HG03060 (cell line): ENCODE measurements around the gene UNC119.

Experiments
- ATAC-seq: cut with Tn5 transposase; IDR thresholded peaks from one replicate; pipeline ENCODE4 v1.9.1; 2021; ENCODE audit warnings: low read depth, moderate number of reproducible peaks; ENCODE audit not compliant: unreplicated experiment

Gene UNC119

DNA sequence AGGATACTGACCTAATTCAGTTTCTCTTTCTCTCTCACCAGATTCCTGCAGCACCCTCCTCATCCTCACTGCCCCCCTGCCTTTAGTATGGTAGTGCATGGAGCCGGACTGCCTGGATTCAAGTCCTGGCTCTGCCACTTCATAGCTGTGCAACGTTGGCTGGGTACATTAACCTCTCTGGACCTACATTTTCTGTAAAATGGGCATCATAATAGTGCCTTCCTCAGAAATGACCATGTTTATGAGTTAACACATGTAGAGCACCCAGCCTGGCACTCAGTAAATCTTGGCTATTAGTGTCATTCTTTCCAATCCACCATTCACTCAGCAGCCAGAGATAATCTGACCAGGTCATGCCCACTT, 7.3 kb downstream of the UNC119 start:
- no peak for ATAC-seq

DNA sequence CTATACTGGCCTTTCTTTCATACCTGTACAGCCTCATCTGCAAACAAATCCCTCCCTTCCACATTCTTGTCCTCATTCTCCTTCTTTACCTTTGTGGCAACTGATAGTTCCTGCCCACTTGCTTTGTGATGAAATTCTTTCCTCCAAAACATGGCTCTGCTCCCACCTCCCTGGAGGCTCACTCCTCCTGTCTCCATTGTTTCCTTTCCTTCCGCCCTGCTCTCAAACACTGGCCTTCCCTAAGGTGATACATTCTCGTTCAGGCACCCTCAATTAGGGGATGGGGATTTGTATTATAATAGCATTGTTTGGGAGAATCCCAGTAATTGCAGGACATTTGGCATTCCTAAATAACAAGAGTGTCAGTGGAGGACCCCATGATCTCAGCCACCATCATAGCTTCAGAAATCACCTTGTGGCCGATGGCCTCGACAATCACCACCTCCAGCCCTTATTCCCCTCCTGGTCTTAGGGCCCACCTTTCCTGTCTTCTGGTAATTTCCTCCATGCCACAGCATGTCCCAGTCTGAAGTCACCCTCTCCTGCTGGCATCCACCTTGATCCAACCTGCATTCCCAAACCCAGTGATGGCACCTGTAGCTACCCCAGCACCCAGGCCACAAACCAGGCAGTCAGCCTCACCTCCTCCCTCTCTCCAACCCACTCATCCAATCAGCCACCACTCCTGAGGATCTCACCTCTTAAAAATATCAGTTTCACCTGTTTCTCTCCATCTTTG, 7.9 kb downstream of the UNC119 start:
- ATAC-seq = no peak

GRCh38 chr17:28541439-28541838, 11.0 kb downstream of the UNC119 start:
- no peak for ATAC-seq

- no peak for ATAC-seq
These were observed 12.2 kb downstream of the UNC119 start for GRCh38 chr17:28540231-28540630.

DNA sequence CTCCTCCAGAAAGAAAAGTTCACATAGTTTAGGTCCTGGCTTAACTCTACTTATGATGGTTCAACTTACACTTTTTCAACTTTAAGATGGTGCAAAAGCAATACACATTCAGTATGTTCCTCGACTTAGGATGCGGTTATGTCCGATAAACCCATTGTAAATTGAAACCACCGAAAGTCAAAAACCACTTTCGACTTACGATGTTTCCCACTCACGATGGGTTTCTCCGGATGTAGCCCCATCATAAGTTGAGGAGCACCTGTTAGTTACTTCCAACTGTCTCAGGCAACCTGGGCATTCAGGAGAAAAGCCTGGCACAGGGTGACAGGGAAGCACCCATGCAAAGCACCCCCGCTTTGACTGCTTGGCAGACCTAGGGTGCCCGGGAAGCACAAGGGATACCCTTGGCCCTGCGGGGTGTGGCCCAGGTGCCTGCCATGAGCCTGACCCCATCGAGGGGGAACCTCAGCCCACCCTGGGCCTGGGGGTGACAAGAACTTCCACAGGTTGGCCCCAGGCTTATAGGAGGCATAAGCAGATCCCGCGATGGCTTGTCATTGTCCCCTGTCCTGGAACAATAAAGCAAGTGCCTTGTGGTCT, 14.0 kb downstream of the UNC119 start:
- no peak for ATAC-seq

- ATAC-seq = no peak
These were observed 15.2 kb downstream of the UNC119 start for GRCh38 chr17:28537219-28537610.

- ATAC-seq = no peak
These were observed 15.7 kb downstream of the UNC119 start for GRCh38 chr17:28536532-28537218.

DNA sequence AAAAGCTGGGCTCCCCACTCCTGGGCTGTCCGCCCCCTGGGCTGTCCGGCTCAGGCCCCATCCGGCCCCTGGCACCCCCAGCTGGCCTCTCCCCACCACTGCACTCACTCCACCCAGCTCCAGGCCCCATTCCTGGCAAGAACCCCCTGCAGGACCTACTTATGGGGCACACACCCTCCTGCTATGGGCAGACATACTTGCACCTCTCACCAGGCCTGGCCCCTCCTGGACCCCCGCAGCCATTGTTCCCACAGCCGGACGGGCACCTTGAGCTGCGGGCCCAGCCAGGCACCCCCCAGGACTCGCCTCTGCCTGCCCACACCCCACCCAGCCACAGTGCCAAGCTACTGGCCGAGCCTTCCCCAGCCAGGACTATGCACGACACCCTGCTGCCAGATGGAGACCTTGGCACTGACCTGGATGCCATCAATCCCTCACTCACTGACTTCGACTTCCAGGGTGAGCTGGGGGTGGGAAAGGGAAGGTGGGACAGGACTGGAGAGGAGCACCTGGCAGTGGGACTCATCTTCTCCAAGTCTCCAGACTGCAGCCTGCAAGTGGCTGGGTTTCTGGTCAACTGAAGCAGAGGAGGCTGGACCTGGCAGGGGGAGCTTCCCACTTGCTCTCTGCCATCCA, 17.6 kb downstream of the UNC119 start:
- ATAC-seq = no peak

DNA sequence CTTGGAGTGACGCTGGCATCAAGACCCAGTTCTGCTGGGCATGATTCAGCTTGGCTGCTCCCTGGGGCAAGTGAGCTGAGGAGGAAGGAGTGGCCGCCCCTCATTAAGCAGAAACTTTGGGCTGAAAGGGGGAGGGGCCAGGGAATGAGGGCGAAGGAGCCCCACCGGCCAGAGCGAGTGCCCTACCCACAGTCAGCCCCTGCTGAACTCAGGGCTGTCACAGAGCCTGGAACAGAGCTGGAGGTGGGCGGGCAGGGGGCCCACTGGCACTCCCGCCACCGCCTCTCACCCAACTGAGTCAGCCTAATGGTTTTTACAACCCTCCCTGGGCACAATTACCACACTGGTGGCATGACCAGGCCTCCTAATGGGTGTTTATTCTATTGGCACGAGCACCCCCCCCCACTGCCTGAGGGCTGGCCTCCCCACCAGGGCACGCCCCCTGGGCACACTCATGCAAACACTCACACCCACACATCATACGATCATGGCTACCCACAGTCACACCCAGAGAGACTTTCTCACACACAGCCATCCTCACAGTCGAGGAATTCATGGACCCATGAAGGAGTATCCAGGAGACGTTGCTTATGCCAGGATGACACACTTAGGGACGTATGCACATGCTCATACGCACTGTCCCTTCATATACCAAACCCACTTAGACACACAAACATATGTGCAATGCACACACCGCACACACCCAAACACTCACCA, 19.2 kb downstream of the UNC119 start:
- no peak for ATAC-seq

DNA sequence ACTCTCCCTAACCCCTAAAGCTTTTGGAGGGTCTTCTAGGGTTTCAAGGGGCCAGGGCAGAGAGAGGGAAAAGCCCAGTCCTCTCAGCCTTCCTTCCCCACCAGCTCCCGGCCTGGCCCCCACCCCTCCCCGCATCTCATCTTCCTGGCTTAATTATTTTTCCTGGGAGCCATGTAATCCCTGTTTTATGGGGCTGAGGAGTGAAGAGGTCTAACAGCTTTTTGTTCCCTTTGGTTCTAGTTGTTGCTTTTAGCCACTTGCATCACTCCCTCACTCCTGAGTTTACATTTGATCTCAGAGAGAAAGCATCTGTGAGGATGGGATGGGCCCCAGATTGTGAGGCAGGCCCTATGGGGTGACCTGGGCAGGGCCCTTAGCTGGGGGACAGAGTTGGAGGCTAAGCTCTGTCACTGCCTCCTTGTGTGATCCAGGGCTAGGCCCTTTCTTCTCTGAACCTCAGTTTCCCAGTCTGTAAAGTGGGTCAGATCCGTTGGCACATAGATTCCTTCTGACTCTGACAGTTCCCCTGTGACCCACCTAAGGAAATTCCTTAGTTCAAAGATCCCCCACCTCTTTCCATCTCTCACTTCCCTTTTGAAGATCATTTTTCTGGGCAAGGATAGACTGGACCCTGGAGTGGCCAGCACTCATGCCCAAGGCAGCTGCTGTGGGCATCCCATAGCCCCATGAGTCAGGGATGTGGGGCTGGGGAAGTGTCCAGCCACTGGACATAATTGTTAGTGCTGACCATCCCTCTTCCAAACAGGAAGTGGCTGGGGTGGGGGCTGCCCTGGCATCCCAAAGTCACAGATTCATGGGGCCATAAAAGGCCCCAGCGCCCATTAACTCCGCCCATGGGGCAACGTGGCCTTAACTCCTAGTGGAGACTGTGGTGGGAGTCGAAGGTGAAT, 20.1 kb downstream of the UNC119 start:
- no peak for ATAC-seq

DNA sequence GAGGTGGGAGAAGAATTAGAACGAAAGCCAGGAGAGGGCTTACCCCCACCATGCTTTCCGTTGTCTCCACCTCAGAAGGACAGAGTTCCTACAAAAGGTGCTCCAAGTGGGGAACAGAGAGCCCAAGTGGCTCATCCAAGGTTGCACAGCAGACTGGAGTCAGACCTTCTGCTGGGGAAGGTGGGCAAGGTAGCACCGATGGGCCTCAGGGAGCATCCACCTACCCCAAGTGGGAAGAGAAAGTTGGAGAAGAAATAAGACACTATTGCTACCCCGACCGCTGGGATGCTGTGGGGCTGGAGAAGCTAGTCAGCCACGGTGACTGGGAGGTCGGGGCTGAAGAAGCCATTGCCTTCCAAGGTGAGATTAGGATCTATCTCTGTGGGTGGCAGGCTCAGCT, 21.5 kb downstream of the UNC119 start:
- no peak for ATAC-seq

- no peak for ATAC-seq
These were observed 22.2 kb downstream of the UNC119 start for GRCh38 chr17:28530250-28530649.

DNA sequence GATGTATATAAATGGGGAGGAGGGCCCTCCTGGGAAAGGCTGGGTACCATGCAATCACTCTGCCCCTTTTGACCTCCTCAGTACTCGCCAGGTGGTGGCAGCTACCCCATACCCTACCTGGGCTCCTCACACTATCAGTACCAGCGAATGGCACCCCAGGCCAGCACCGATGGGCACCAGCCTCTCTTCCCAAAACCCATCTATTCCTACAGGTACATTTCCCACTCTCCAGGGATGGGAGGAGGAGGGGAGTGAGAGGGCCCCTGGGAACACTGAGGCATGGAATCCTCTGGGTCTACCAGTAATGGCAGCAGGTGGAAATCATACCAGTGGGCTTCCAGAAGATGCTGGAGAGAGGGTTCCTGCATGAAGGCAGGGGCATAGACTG, 23.4 kb downstream of the UNC119 start:
- ATAC-seq = no peak

- no peak for ATAC-seq
These were observed 24.0 kb downstream of the UNC119 start for GRCh38 chr17:28528327-28529012.

- no peak for ATAC-seq
These were observed 24.6 kb downstream of the UNC119 start for GRCh38 chr17:28527859-28528258.

DNA sequence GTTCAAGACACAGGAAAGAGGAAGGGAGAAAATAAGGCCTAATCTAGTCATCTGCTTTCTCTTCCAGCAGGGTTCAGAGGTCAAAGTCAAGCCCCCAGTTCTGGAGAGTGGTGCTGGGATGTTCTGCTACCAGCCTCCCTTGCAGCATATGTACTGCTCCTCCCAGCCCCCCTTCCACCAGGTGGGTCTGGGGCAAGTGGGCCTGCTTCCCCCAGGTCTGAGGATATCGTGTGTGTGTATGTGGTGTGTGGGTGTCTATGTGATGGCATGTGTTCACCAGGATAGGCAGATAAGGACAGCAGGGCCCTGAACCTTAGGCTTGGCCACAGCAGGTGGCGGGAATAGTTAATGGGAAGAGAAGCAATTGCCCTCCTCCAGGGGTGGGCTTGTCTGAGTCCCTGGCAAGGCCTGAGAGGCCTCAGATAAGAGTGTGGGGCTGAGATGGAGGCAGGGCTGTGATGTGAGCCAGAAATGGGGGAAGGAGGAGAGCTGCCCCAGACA, 25.2 kb downstream of the UNC119 start:
- ATAC-seq = no peak

DNA sequence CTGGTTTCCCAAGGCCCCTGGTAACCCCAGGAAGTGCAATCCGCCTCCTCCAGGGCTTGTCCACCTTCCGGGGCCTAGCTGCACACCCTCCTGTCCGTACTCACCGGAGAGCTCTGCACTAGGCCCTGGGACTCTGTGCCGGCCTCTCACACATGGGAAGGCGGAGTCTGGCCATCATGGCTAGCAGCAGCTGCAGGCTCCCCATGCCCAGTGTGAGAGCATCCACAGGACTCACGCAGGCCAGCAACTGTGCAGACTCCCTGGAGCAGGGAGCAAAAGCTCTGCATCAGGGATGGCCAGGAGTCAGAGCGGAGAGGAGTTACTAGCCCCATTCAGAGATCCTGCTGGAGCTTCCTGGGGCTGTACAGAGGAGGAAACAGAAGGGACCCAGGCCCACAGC, 26.0 kb downstream of the UNC119 start:
- no peak for ATAC-seq

GRCh38 chr17:28524476-28525424, 27.7 kb downstream of the UNC119 start:
- no peak for ATAC-seq
